ENCODE measurements around the gene ST6GALNAC4. TPM values are rescaled to one million over a fixed set of nuclear protein-coding genes. Genes with fewer than 3 reads are reported as not detected.
A peak's percentile ranks its signal among the peaks of the same experiment; 100 is the strongest.

ST6GALNAC4 gene
- total RNA-seq, 4 donors from 2014 or later, result 25.2 to 49.7 (median 31.7) TPM

DNA sequence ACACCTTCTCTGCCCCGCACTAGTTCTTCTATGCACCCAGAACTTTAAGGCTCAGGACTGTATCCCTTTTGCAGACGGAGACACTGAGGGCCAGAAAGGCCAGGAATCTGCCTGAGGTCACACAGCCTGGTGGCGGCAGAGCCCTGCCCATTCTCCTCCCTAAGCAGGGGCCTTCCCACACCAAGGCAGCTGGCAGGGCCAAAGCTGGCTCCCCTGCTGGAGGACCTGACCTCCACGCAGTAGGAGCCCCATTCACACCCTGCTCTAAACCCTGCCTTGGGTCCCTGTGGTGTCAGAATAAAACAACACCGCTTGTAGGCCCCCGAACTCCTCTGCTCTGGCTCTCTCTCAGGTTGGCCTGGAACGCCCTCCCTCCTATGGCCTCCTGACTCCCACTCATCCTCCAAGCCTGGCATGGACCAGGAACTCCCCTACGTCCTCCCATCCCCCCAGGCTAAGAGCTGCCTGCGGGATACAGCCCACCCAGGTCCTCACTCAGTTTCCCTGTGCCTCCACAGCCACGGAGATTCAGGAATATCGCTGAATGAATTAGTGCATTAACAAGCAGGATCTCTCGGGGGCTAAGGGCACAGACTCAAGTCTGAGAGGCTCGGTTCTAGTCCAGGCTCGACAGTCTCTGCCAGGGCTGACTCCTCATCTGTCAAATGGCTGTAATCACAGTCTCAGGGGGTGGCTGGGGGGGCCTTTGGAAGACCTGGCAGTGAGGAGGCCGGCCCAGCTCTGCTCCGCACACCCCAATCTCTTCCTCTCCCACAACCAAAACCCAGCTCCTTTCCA, 20.2 kb downstream of the ST6GALNAC4 start:
- Histone ChIP-seq H3K27me3 (no peaks in the 10 kb centered on the region), H3K9me3 (peaks cover 0 to 13% (median 0%) of the 10 kb centered on the region in 3 donors), H3K36me3 (peaks cover 0 to 50% of the 10 kb centered on the region in 2 donors), H3K4me3 (peak overlapping the region; percentile 8 to 99), H3K27ac (peak overlapping the region; percentile 37 to 98 (median 96)), H3K4me1 (peaks cover 0 to 53% (median 19%) of the 10 kb centered on the region in 3 donors)
- WGBS, 2 donors (ENCODE audit: low coverage in 1 of 2), result 60% methylated on average over 5 of the region's 16 CpGs; no CpG with 5 or more reads in 1 of the 2 donors
- ATAC-seq, result peak; percentile 0
- TF ChIP-seq, protein P1, sequence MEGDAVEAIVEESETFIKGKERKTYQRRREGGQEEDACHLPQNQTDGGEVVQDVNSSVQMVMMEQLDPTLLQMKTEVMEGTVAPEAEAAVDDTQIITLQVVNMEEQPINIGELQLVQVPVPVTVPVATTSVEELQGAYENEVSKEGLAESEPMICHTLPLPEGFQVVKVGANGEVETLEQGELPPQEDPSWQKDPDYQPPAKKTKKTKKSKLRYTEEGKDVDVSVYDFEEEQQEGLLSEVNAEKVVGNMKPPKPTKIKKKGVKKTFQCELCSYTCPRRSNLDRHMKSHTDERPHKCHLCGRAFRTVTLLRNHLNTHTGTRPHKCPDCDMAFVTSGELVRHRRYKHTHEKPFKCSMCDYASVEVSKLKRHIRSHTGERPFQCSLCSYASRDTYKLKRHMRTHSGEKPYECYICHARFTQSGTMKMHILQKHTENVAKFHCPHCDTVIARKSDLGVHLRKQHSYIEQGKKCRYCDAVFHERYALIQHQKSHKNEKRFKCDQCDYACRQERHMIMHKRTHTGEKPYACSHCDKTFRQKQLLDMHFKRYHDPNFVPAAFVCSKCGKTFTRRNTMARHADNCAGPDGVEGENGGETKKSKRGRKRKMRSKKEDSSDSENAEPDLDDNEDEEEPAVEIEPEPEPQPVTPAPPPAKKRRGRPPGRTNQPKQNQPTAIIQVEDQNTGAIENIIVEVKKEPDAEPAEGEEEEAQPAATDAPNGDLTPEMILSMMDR (IDR thresholded peaks at IDR 0.05), result no peak
- TF ChIP-seq POLR2A (IDR thresholded peaks at IDR 0.05), result peak in 1 of 2 donors; percentile 9

DNA sequence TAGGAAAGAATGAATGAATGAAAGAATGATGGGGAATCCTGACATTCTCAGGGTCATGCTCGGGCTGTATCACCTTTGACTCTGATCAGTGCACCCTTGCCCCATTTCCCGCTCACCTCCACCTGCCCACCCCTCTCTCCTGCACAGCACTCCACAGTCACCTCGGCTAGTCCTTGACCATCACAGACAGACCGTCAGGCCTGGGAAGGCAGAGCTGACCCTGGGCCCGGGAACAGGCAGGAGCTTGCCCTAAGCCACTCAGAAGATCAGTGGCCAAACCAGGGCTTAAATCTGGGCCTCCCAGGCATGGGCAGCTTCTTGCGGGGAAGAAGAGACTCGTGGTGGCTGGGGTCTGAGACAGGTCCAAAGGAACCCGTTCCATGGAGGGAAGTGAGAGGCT, 21.0 kb downstream of the ST6GALNAC4 start:
- Histone ChIP-seq H3K4me1 (peaks cover 0 to 47% (median 19%) of the 10 kb centered on the region in 3 donors), H3K27me3 (no peaks in the 10 kb centered on the region), H3K4me3 (no peak overlapping the region), H3K9me3 (peaks cover 0 to 13% (median 0%) of the 10 kb centered on the region in 3 donors), H3K27ac (peak overlapping the region in 2 of 4 donors; percentile 94 to 97), H3K36me3 (peaks cover 0 to 58% of the 10 kb centered on the region in 2 donors)
- ATAC-seq, result no peak
- TF ChIP-seq POLR2AphosphoS5 (IDR thresholded peaks at IDR 0.05) (no peak), EP300 (IDR thresholded peaks at IDR 0.05) (no peak), POLR2A (IDR thresholded peaks at IDR 0.05) (no peak)
- TF ChIP-seq, protein P1 (IDR thresholded peaks at IDR 0.05), result no peak
- 70 to 83% methylated on average over 1 to 2 of the region's 8 CpGs for WGBS, 2 donors (ENCODE audit: low coverage in 1 of 2)

DNA sequence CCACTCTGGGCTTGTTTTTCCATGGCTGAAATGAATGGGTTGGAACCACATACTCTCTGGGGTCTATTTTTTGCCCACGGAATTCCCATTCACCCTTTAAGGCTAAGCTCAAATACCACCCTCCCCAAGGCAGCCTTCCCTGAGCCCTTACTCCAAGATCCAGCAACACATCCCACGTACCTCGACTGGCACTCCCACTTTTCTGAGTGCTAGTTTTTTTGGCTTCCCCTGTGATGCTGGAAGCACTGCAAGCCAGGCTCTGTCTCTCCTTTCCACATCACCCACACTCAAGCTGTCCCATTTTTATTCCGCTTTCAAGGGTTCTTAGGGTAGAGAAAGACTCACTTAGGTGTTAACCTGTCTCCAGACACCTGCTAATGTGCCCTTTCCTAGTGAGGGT, 23.4 kb downstream of the ST6GALNAC4 start:
- Histone ChIP-seq H3K36me3 (peaks cover 0 to 82% of the 10 kb centered on the region in 2 donors), H3K9me3 (peaks cover 0 to 13% (median 0%) of the 10 kb centered on the region in 3 donors), H3K4me1 (peaks cover 0 to 30% (median 10%) of the 10 kb centered on the region in 3 donors), H3K27ac (no peak overlapping the region), H3K27me3 (no peaks in the 10 kb centered on the region), H3K4me3 (no peak overlapping the region)
- TF ChIP-seq EP300 (IDR thresholded peaks at IDR 0.05) (no peak), POLR2AphosphoS5 (IDR thresholded peaks at IDR 0.05) (no peak), POLR2A (IDR thresholded peaks at IDR 0.05) (no peak)
- TF ChIP-seq, protein P1 (IDR thresholded peaks at IDR 0.05), result no peak
- ATAC-seq, result no peak
- 92 to 100% methylated on average over 3 to 4 of the region's 4 CpGs for WGBS, 2 donors (ENCODE audit: low coverage in 1 of 2)

DNA sequence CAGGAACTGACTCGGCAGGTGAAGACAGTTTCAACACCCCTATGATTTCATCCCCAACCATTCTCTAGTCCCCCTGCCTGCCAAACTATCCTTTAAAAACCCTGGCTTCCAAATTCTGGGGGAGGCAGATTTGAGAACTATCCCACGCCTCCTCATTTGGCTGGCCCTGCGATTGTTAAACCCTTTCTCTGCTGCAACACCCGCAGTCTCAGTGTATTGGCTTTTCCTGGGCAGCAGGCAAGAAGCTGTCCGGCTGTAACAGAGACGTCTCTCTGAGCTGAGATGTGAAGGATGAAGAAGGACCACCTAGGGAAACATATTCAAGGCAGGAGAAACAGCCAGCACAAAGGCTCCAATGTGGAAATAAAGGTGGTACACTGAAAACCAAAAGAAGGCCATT, 24.0 kb downstream of the ST6GALNAC4 start:
- Histone ChIP-seq H3K4me1 (peaks cover 0 to 25% (median 6%) of the 10 kb centered on the region in 3 donors), H3K36me3 (peaks cover 0 to 88% of the 10 kb centered on the region in 2 donors), H3K27me3 (no peaks in the 10 kb centered on the region), H3K4me3 (no peak overlapping the region), H3K9me3 (peaks cover 0 to 13% (median 0%) of the 10 kb centered on the region in 3 donors), H3K27ac (no peak overlapping the region)
- ATAC-seq, result no peak
- TF ChIP-seq EP300 (IDR thresholded peaks at IDR 0.05) (no peak), POLR2AphosphoS5 (IDR thresholded peaks at IDR 0.05) (no peak)
- WGBS, 2 donors (ENCODE audit: low coverage in 1 of 2), result 82% methylated on average over 3 of the region's 6 CpGs; no CpG with 5 or more reads in 1 of the 2 donors

DNA sequence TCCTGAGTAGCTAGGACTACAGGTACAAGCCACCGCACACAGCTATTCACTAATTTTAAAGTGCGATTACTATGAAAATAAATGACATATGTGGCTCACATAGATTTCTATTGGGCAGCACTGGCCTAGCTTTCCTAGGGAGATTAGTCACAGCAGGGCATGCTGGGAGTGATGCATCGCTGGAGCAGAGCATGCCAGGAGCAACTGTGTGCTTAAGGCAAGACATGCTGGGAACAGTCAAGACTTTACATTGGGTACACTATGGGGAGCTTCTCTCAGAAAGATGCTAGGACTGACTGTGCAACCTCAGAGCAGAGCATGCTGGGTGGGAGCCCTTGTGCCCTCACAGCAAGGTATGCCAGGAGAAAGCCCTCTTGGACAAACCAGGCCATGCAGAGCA, 26.8 kb downstream of the ST6GALNAC4 start:
- Histone ChIP-seq H3K27ac (no peak overlapping the region), H3K4me1 (peaks cover 0 to 11% (median 0%) of the 10 kb centered on the region in 3 donors), H3K9me3 (peaks cover 0 to 13% (median 0%) of the 10 kb centered on the region in 3 donors), H3K27me3 (no peaks in the 10 kb centered on the region), H3K4me3 (no peak overlapping the region), H3K36me3 (peaks cover 0 to 100% of the 10 kb centered on the region in 2 donors)
- no peak for TF ChIP-seq POLR2A (IDR thresholded peaks at IDR 0.05)
- no peak for TF ChIP-seq EP300 (IDR thresholded peaks at IDR 0.05)
- no peak for TF ChIP-seq POLR2AphosphoS5 (IDR thresholded peaks at IDR 0.05)
- TF ChIP-seq, protein P1 (IDR thresholded peaks at IDR 0.05), result no peak
- no peak for ATAC-seq
- WGBS, 2 donors (ENCODE audit: low coverage in 1 of 2), result 83% methylated on average over 1 of the region's 3 CpGs; no CpG with 5 or more reads in 1 of the 2 donors
